Measurements from ENCODE around the gene SENP1. TPM values are rescaled to one million over a fixed set of nuclear protein-coding genes. Genes with fewer than 3 reads are reported as not detected.

The SENP1 gene
- total and polyA plus RNA-seq, 2 donors (not counting 3 experiments of a cell fraction or from before 2014, with no cell fraction given): 9.9 to 20.5 TPM

DNA sequence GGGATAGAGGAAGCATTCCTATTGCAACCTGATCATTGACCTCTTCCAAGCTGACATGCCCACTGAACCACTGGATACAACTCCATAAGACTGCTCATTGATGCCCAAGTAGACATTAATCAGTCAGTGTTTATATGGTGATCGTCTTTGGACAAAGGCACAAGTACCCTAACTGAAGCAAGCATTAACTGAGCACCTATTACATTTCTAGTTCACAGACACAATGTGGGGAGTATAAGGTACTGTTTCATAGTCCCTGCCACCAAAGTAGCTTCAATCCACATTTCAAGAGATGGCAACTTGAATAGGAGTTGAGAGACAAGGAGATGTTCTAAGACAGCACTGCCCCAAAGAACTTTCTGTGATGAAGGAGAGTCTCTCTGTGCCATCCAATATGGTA lies 90.8 kb downstream of the SENP1 start:
- no peaks in the 10 kb centered on the region for H3K9me3 ChIP-seq (replicated peaks; ENCODE audit: control insufficient read depth, insufficient read depth, low read length)
- no peak for TF ChIP-seq POLR2AphosphoS5 (IDR thresholded peaks at IDR 0.05; ENCODE audit: insufficient read depth, low read depth, low read length)
- TF ChIP-seq, protein P1, sequence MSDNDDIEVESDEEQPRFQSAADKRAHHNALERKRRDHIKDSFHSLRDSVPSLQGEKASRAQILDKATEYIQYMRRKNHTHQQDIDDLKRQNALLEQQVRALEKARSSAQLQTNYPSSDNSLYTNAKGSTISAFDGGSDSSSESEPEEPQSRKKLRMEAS (IDR thresholded peaks at IDR 0.05; ENCODE audit: insufficient read depth, insufficient read length): no peak
- no peak for TF ChIP-seq MYC (IDR thresholded peaks at IDR 0.05; ENCODE audit: low read depth, low read length)
- TF ChIP-seq, protein P2, sequence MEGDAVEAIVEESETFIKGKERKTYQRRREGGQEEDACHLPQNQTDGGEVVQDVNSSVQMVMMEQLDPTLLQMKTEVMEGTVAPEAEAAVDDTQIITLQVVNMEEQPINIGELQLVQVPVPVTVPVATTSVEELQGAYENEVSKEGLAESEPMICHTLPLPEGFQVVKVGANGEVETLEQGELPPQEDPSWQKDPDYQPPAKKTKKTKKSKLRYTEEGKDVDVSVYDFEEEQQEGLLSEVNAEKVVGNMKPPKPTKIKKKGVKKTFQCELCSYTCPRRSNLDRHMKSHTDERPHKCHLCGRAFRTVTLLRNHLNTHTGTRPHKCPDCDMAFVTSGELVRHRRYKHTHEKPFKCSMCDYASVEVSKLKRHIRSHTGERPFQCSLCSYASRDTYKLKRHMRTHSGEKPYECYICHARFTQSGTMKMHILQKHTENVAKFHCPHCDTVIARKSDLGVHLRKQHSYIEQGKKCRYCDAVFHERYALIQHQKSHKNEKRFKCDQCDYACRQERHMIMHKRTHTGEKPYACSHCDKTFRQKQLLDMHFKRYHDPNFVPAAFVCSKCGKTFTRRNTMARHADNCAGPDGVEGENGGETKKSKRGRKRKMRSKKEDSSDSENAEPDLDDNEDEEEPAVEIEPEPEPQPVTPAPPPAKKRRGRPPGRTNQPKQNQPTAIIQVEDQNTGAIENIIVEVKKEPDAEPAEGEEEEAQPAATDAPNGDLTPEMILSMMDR (IDR thresholded peaks at IDR 0.05; ENCODE audit: extremely low read depth in 1 of 2, insufficient read depth in 1 of 2, low read depth in 1 of 2, low read length in 2 of 2): no peak
- TF ChIP-seq GATA2 (IDR thresholded peaks at IDR 0.05; ENCODE audit: insufficient read depth, insufficient read length, low read depth, low read length): no peak
- TF ChIP-seq JUN (IDR thresholded peaks at IDR 0.05; ENCODE audit: borderline replicate concordance, insufficient read depth, insufficient read length, low read depth): no peak
- no peak for TF ChIP-seq EZH2 (IDR thresholded peaks at IDR 0.05; ENCODE audit: borderline replicate concordance, low read depth, low read length, severe bottlenecking)
- TF ChIP-seq POLR2A (IDR thresholded peaks at IDR 0.05; ENCODE audit: low read depth, low read length): no peak
- TF ChIP-seq FOS (IDR thresholded peaks at IDR 0.05; ENCODE audit: borderline replicate concordance, insufficient read depth, low read length): no peak

More for the DNA sequence above, 90.8 kb downstream of the SENP1 start:
- H3K27ac ChIP-seq (ENCODE audit: insufficient read depth, low read depth, low read length): no peak overlapping the region
- peaks cover 24 to 30% of the 10 kb centered on the region in 2 experiments for H3K27me3 ChIP-seq (ENCODE audit: control insufficient read depth in 2 of 2, insufficient read depth in 2 of 2, low read length in 2 of 2)
- intact Hi-C loops (cut with micrococcal nuclease): no loop called here
- H3K36me3 ChIP-seq (ENCODE audit: control insufficient read depth in 2 of 2, extremely low read depth in 1 of 2, insufficient read depth in 2 of 2, low read length in 2 of 2): no peaks in the 10 kb centered on the region
- dilution Hi-C loops (cut with MboI; ENCODE audit: extremely low pct_ligation_motif_present, low sequenced_read_pairs): no loop called here
- BruUV-seq (replicated peaks): no TSS peak
- no peak overlapping the region for H3K4me3 ChIP-seq (replicated peaks in 1 of 3; ENCODE audit: insufficient read depth in 1 of 3, low read depth in 1 of 3, low read length in 3 of 3)
- H3K9ac ChIP-seq (replicated peaks; ENCODE audit: extremely low read depth, insufficient read depth, low read length): no peak overlapping the region
- H3K9me1 ChIP-seq (replicated peaks; ENCODE audit: control insufficient read depth, extremely low read depth, insufficient read depth, low read length): no peaks in the 10 kb centered on the region
- H3K79me2 ChIP-seq (ENCODE audit: control insufficient read depth, insufficient read depth, low read length): no peaks in the 10 kb centered on the region
- POLR2A ChIA-PET: no interaction called here
- no peak overlapping the region for H2AFZ ChIP-seq (ENCODE audit: low read depth, low read length)
- H3K4me1 ChIP-seq (ENCODE audit: control insufficient read depth, extremely low read depth, insufficient read depth, low read length): no peaks in the 10 kb centered on the region
- FAIRE-seq (no peak), DNase-seq (ENCODE audit: low read depth, low spot score) (no peak)
- no peaks in the 10 kb centered on the region for H4K20me1 ChIP-seq (replicated peaks; ENCODE audit: control insufficient read depth, extremely low read depth, insufficient read depth, low read length)
- no peak overlapping the region for H3K4me2 ChIP-seq (ENCODE audit: insufficient read depth, low read length)
- CTCF ChIA-PET: interaction anchor here (0.7 to 2.0 kb wide), 2 partner anchors 50 to 73 kb away, joined by 4 to 5 read pairs; no protein-coding TSS in a partner anchor
